ENCODE data around the gene CIAO2A.
"Not testable (repeated sequence)": the region's sequence is repeated elsewhere in the genome, so short reads cannot be mapped to it uniquely, and the experiment has no call there.

CIAO2A gene

GRCh38 chr15:64125978-64126377 is 32.3 kb upstream of the CIAO2A start:
- no peaks in the 10 kb centered on the region for H3K27me3 ChIP-seq (ENCODE audit: insufficient read depth, low read length)
- no peak overlapping the region for H2AFZ ChIP-seq (ENCODE audit: low read depth, low read length)
- H3K4me3 ChIP-seq (ENCODE audit: low read length): no peak overlapping the region
- no peaks in the 10 kb centered on the region for H3K9me3 ChIP-seq (ENCODE audit: low read length)
- no peaks in the 10 kb centered on the region for H3K4me1 ChIP-seq (ENCODE audit: insufficient read depth, low read length)
- peaks cover 84% of the 10 kb centered on the region for H3K36me3 ChIP-seq (ENCODE audit: insufficient read depth, low read length)

- Histone ChIP-seq H3K4me1 (ENCODE audit: insufficient read depth, low read length) (no peaks in the 10 kb centered on the region), H2AFZ (ENCODE audit: low read depth, low read length) (no peak overlapping the region), H3K36me3 (ENCODE audit: insufficient read depth, low read length) (peaks cover 87% of the 10 kb centered on the region), H3K4me3 (ENCODE audit: low read length) (no peak overlapping the region), H3K9me3 (ENCODE audit: low read length) (no peaks in the 10 kb centered on the region), H3K27me3 (ENCODE audit: insufficient read depth, low read length) (no peaks in the 10 kb centered on the region)
Measured at GRCh38 chr15:64122936-64123351, 29.3 kb upstream of the CIAO2A start.

GRCh38 chr15:64122444-64122843 is 28.8 kb upstream of the CIAO2A start:
- Histone ChIP-seq H3K36me3 (ENCODE audit: insufficient read depth, low read length) (peaks cover 87% of the 10 kb centered on the region), H2AFZ (ENCODE audit: low read depth, low read length) (no peak overlapping the region), H3K4me3 (ENCODE audit: low read length) (no peak overlapping the region)

GRCh38 chr15:64121614-64122013 is 28.0 kb upstream of the CIAO2A start:
- no peak overlapping the region for H3K4me3 ChIP-seq (ENCODE audit: low read length)
- H3K9me3 ChIP-seq (ENCODE audit: low read length): no peaks in the 10 kb centered on the region
- no peaks in the 10 kb centered on the region for H3K4me1 ChIP-seq (ENCODE audit: insufficient read depth, low read length)
- H3K27me3 ChIP-seq (ENCODE audit: insufficient read depth, low read length): no peaks in the 10 kb centered on the region
- peaks cover 86% of the 10 kb centered on the region for H3K36me3 ChIP-seq (ENCODE audit: insufficient read depth, low read length)
- H2AFZ ChIP-seq (ENCODE audit: low read depth, low read length): no peak overlapping the region

More at GRCh38 chr15:64122444-64122843, 28.8 kb upstream of the CIAO2A start:
- H3K9me3 ChIP-seq (ENCODE audit: low read length): no peaks in the 10 kb centered on the region
- H3K4me1 ChIP-seq (ENCODE audit: insufficient read depth, low read length): no peaks in the 10 kb centered on the region
- no peaks in the 10 kb centered on the region for H3K27me3 ChIP-seq (ENCODE audit: insufficient read depth, low read length)

GRCh38 chr15:64120322-64120721 is 26.7 kb upstream of the CIAO2A start:
- peaks cover 87% of the 10 kb centered on the region for H3K36me3 ChIP-seq (ENCODE audit: insufficient read depth, low read length)
- H3K27me3 ChIP-seq (ENCODE audit: insufficient read depth, low read length); H2AFZ ChIP-seq (ENCODE audit: low read depth, low read length); H3K9me3 ChIP-seq (ENCODE audit: low read length); H3K4me1 ChIP-seq (ENCODE audit: insufficient read depth, low read length); H3K4me3 ChIP-seq (ENCODE audit: low read length): not testable (repeated sequence)

GRCh38 chr15:64117759-64118487 is 24.3 kb upstream of the CIAO2A start:
- Histone ChIP-seq H2AFZ (ENCODE audit: low read depth, low read length) (no peak overlapping the region), H3K27me3 (ENCODE audit: insufficient read depth, low read length) (no peaks in the 10 kb centered on the region), H3K4me3 (ENCODE audit: low read length) (no peak overlapping the region), H3K4me1 (ENCODE audit: insufficient read depth, low read length) (no peaks in the 10 kb centered on the region), H3K9me3 (ENCODE audit: low read length) (no peaks in the 10 kb centered on the region), H3K36me3 (ENCODE audit: insufficient read depth, low read length) (peaks cover 93% of the 10 kb centered on the region)

GRCh38 chr15:64112904-64113303 is 19.3 kb upstream of the CIAO2A start:
- Histone ChIP-seq H3K36me3 (ENCODE audit: insufficient read depth, low read length) (peaks cover 49% of the 10 kb centered on the region), H3K9me3 (ENCODE audit: low read length) (no peaks in the 10 kb centered on the region), H3K4me1 (ENCODE audit: insufficient read depth, low read length) (no peaks in the 10 kb centered on the region)

GRCh38 chr15:64112073-64112772 is 18.6 kb upstream of the CIAO2A start:
- no peak overlapping the region for H2AFZ ChIP-seq (ENCODE audit: low read depth, low read length)
- H3K4me1 ChIP-seq (ENCODE audit: insufficient read depth, low read length): no peaks in the 10 kb centered on the region
- no peaks in the 10 kb centered on the region for H3K9me3 ChIP-seq (ENCODE audit: low read length)
- no peak overlapping the region for H3K4me3 ChIP-seq (ENCODE audit: low read length)
- no peaks in the 10 kb centered on the region for H3K27me3 ChIP-seq (ENCODE audit: insufficient read depth, low read length)
- H3K36me3 ChIP-seq (ENCODE audit: insufficient read depth, low read length): peaks cover 42% of the 10 kb centered on the region

More at GRCh38 chr15:64112904-64113303, 19.3 kb upstream of the CIAO2A start:
- no peaks in the 10 kb centered on the region for H3K27me3 ChIP-seq (ENCODE audit: insufficient read depth, low read length)
- no peak overlapping the region for H3K4me3 ChIP-seq (ENCODE audit: low read length)
- no peak overlapping the region for H2AFZ ChIP-seq (ENCODE audit: low read depth, low read length)

- Histone ChIP-seq H2AFZ (ENCODE audit: low read depth, low read length) (no peak overlapping the region), H3K4me1 (ENCODE audit: insufficient read depth, low read length) (no peaks in the 10 kb centered on the region), H3K27me3 (ENCODE audit: insufficient read depth, low read length) (no peaks in the 10 kb centered on the region), H3K36me3 (ENCODE audit: insufficient read depth, low read length) (peaks cover 37% of the 10 kb centered on the region), H3K9me3 (ENCODE audit: low read length) (no peaks in the 10 kb centered on the region), H3K4me3 (ENCODE audit: low read length) (no peak overlapping the region)
Measured at GRCh38 chr15:64111679-64112050, 18.0 kb upstream of the CIAO2A start.

- no peak overlapping the region for H3K4me3 ChIP-seq (ENCODE audit: low read length)
- no peak overlapping the region for H2AFZ ChIP-seq (ENCODE audit: low read depth, low read length)
- H3K9me3 ChIP-seq (ENCODE audit: low read length): no peaks in the 10 kb centered on the region
- H3K4me1 ChIP-seq (ENCODE audit: insufficient read depth, low read length): no peaks in the 10 kb centered on the region
- H3K27me3 ChIP-seq (ENCODE audit: insufficient read depth, low read length): no peaks in the 10 kb centered on the region
- peaks cover 31% of the 10 kb centered on the region for H3K36me3 ChIP-seq (ENCODE audit: insufficient read depth, low read length)
Measured at GRCh38 chr15:64110950-64111678, 17.5 kb upstream of the CIAO2A start.

GRCh38 chr15:64110108-64110701 is 16.6 kb upstream of the CIAO2A start:
- not testable (repeated sequence) for H3K4me1 ChIP-seq (ENCODE audit: insufficient read depth, low read length); H2AFZ ChIP-seq (ENCODE audit: low read depth, low read length); H3K4me3 ChIP-seq (ENCODE audit: low read length); H3K27me3 ChIP-seq (ENCODE audit: insufficient read depth, low read length); H3K9me3 ChIP-seq (ENCODE audit: low read length)
- peaks cover 24% of the 10 kb centered on the region for H3K36me3 ChIP-seq (ENCODE audit: insufficient read depth, low read length)

- Histone ChIP-seq H3K9me3 (ENCODE audit: low read length) (peaks cover 2% of the 10 kb centered on the region), H3K27me3 (ENCODE audit: insufficient read depth, low read length) (no peaks in the 10 kb centered on the region), H3K4me3 (ENCODE audit: low read length) (no peak overlapping the region), H3K36me3 (ENCODE audit: insufficient read depth, low read length) (no peaks in the 10 kb centered on the region), H3K4me1 (ENCODE audit: insufficient read depth, low read length) (no peaks in the 10 kb centered on the region), H2AFZ (ENCODE audit: low read depth, low read length) (no peak overlapping the region)
Measured at GRCh38 chr15:64107337-64107736, 13.7 kb upstream of the CIAO2A start.
